HG02623 (cell line): ENCODE measurements around the gene MEA1.

Experiments
- ATAC-seq: cut with Tn5 transposase; IDR thresholded peaks from one replicate; pipeline ENCODE4 v1.9.1; 2021; ENCODE audit warnings: moderate library complexity; ENCODE audit not compliant: unreplicated experiment

Gene MEA1

DNA sequence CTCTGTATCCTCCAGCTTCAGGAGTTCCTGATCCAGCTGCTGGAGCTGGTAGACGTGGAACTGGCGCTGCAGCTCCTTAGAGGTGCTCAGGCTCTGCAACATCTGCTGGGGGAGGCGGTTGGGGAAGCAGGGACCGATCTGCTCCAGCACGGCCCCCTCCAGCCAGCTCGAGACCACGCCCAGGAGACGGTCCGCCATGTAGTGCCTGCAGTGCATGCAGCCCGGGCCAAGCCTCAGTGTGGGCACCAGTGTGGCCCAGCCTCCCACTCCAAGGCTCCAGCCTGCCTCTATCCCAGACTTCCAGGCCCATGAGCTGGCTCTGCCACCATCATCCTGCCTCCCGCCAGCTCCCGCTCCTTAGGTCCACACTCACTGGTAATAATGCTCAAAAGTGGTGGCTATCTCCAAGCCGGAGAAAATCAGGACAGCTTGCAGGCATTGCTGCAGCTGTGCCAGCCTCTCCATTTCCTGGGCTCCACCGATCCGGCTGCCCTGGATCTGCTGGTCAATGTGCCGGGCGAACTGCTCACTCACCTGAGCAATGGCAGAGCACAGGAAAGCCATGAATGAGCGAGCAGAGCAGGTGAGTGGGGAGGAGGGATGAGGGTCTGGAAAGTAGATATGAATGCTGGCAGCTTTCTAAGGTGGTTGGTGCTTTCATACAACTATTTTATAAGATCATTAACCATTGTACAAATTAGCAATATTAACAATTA lies 27.0 kb upstream of the MEA1 start:
- ATAC-seq = no peak

- ATAC-seq = no peak
These were observed 25.0 kb upstream of the MEA1 start for GRCh38 chr6:43038727-43039126.

- ATAC-seq = no peak
These were observed 24.0 kb upstream of the MEA1 start for GRCh38 chr6:43037706-43038105.

GRCh38 chr6:43037197-43037596 lies 23.5 kb upstream of the MEA1 start:
- no peak for ATAC-seq

- no peak for ATAC-seq
These were observed 23.0 kb upstream of the MEA1 start for GRCh38 chr6:43036712-43037111.

- ATAC-seq = no peak
These were observed 21.9 kb upstream of the MEA1 start for GRCh38 chr6:43035495-43036194.

GRCh38 chr6:43034190-43034525 lies 20.4 kb upstream of the MEA1 start:
- ATAC-seq = no peak

GRCh38 chr6:43033496-43034189 lies 19.9 kb upstream of the MEA1 start:
- no peak for ATAC-seq

GRCh38 chr6:43032326-43032725 lies 18.6 kb upstream of the MEA1 start:
- no peak for ATAC-seq

- ATAC-seq = no peak
These were observed 15.4 kb upstream of the MEA1 start for GRCh38 chr6:43029120-43029519.

GRCh38 chr6:43026365-43026764 lies 12.6 kb upstream of the MEA1 start:
- no peak for ATAC-seq

GRCh38 chr6:43024436-43024835 lies 10.7 kb upstream of the MEA1 start:
- no peak for ATAC-seq

DNA sequence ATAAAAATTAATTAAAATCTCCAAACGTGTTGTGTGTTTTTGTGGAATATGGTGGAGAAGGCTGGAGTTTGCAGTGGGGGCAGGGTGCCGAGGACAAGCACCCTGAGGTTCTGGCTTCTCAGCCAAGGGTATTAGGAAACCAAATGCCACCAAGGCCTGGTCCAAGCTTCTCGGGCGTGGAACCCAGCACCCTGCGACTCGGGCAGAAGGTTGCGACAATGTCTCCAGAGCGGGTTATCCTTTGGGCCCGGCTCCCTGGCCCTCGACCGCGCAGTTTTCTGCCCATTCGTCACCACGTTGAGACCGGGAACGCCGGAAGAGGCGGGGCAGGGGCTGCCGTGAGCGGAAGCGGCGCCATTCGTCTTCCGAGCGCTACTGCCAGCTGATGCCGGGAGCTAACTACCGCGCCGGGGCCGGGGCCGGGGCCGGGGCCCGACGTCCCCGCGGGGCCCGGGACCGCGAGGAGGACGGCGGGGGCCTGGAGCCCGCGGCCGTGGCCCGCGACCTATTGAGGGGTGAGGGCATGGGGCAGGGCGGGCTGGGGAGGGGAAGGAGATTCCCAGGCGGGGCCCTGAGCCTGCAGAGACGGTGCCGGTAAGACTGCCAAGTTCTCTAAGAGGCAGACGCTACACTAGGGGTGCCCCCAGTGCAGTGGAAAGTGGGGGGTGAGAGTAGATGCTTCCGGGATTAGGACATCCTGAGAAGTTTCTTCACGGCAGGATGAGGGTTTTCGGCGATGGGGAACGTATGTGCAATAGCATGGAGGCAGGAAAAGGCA lies 7.7 kb upstream of the MEA1 start, which contains the start of gene RRP36:
RRP36 (plus strand) TSS at position 354 of the 778 bp plus-strand sequence; CDS start at position 386, 32 bp downstream.
- peak; percentile 79 for ATAC-seq

DNA sequence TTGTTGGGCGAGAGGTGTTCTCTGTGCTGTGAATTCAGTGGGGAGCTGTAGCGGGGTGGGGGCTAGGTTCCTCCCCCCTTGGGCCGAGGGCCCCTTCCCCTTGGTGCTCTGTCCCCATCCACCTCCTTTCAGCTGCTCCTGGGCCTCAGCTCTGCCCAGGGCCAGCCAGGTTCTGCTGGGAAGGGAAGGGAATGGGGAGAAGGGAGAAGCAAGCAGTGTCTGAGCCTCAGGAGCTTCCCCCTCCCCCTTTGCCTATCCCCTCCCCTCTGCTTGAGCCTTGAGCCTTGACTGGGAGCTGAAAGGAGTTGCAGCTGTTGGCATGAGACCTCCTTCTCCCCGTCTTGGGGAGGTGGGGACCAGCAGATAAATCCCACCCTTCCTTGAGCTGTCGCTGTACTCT lies 7.1 kb upstream of the MEA1 start:
- ATAC-seq = no peak

DNA sequence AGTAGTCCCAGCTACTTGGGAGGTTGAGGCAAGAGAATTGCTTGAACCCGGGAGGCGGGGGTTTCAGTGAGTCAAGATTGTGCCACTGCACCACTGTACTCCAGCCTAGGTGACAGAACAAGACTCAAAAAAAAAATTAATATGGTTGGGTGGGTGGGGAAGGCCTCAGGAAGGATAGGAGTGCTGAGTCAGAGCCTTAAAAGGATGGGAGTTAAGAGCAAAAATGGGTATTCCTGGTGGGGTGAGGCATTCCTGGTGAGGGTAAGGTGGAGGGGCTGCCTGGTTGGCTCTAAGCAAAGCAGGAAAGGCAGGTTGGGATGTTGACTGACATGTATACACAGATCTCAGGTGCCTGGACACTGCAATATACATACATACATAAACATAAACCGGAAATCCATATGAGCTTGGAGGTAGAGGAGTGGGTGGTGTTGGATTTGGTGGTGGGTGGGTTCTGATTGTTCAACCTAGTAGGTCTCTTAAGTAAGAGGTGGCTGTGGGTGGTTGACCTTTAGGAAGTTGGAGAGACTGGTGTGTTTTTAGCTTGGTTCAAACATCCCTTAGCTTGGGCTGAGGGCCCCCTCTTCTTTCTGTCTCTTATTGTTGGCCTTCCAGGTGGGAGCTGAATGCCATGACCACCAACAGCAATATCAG lies 6.4 kb upstream of the MEA1 start:
- no peak for ATAC-seq

- no peak for ATAC-seq
These were observed 5.4 kb upstream of the MEA1 start for GRCh38 chr6:43019152-43019551.

DNA sequence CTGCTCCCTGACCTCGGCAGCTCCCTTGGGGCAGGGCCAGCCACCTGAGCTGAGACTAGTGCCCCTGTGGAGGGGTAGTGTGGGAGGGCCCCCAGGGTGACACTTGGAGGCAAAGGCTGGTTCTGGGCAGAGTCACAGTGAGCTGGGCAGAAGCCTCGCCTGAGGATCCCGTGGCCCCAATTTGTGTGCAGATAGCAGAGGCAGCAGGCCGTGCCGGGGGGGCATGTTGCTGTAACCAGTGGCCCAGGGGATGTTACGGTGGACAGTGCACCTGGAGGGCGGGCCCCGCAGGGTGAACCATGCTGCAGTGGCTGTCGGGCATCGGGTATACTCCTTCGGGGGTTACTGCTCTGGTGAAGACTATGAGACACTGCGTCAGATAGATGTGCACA lies 3.2 kb upstream of the MEA1 start:
- no peak for ATAC-seq

DNA sequence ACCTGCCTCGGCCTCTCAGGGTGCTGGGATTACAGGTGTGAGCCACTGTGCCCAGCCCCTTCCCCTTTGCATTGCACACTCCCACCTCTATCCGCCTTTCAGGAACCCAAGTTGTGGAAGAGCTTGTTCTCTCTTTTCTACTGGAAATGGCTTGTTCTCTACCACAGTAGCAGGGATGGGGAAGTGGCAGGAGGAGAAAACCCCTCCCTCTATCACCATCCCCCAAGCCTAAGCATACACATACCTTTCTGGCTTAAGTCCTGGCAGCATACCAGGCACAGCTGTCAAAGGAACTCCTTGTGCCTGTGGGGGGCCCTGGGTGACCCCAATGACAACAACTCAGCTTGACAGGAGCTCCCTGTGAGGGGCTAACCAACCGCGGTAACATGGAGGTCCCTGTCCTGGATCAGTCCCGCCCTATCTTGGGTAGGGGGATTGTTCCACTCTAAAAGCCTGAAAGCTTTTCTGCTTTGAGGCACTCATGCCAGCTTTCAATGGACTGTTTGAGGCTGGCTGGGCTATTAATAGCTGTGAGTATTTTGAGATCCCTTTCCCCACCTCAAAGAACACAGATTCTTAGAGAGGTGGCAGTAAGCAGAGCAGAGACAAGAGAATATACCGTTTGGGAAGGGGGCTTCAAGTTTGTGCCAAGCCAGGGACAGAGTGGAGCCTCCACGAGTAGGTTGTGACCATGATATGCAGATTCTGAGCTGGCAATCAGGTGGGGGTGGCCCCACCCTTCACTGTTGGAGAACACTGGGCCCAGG lies 2.6 kb upstream of the MEA1 start:
- ATAC-seq = no peak

DNA sequence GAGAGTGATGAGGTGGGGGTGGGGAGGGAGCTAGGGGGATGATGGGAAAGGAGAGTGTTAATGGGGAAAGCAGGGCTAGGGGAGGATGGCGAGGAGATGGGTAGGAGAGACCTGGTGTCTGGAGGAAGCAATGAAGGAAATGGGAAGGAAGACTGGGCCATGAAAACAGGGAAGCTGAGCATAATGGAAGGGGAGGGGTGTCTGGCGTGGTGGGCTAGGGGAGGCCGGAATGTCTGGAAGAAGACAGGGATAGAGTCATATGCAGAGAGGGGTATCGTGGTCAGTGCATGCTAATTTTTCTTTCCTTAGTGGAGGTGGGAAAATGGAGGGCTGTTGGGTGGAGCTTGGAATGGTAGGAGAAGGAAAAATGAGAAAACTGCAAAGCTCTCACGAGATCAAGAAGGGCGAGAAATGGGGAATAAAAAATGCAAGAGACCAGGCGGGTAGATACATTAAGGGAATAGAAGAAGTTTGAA lies 726 bp upstream of the MEA1 start:
- no peak for ATAC-seq
